ENCODE data around the gene GDF10. TPM values are rescaled to one million over a fixed set of nuclear protein-coding genes. Genes with fewer than 3 reads are reported as not detected.

GDF10 gene
- total RNA-seq, 2 experiments from 2014 or later = 0.30 to 0.32 TPM

DNA sequence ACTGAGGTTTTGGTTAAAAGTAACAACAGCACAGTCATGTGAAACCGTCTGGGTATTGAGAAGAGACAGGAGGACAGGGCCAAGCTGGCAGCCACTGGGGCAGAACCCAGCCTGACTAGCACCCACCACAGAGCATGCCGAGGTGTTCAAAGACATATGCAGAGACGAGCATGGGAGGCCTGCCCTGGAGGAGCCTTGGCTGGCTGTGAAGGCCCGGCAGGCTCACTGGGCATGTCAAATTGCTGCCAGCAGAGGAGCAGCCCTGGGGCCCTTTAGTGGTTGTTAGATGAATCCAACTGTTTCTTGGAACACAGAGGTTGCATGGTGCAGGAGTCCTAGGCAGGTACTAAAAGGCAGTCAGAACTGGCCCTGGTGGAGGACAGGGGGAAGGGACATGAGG, 17.3 kb downstream of the GDF10 start:
- H3K4me3 Mint-ChIP-seq = no peak overlapping the region
- H3K27ac Mint-ChIP-seq = no peak overlapping the region
- H3K9me3 Mint-ChIP-seq (ENCODE audit: low read depth) = no peaks in the 10 kb centered on the region
- ChIA-PET POLR2A (no interaction called here), CTCF (interaction anchor here (0.6 kb wide), 1 partner anchor 293 kb away, joined by 3 read pairs; no protein-coding TSS in a partner anchor)
- ATAC-seq (no peak), DNase-seq (no peak)
- intact Hi-C loops (cut with DNase I, micrococcal nuclease) = no loop called here
- H3K27me3 Mint-ChIP-seq = no peaks in the 10 kb centered on the region
- peaks cover under 1% of the 10 kb centered on the region for H3K4me1 Mint-ChIP-seq
- H3K36me3 Mint-ChIP-seq (ENCODE audit: low read depth) = no peaks in the 10 kb centered on the region

DNA sequence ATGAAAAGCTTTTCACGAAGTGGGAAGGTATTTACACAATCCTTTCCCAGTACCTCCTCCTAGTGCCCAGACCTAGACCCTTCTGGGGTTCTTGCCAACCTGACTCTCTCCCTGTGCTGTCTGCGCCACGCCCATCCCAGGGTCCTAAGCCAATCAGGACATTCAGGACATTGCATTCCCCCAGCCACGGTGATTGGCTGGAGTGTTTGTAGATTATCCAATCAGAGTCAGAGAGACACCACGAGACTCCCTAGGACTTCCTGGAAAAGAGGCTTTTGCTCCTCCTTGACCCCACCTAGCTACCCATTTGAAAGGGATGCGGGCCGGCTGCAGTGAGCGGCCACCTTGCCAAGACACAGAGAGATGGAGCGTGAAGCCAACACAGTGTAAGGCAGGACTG, 18.7 kb downstream of the GDF10 start:
- H3K9me3 Mint-ChIP-seq (ENCODE audit: low read depth) = no peaks in the 10 kb centered on the region
- no peak overlapping the region for H3K4me3 Mint-ChIP-seq
- ATAC-seq (no peak), DNase-seq (no peak)
- ChIA-PET CTCF (interaction anchor here (0.8 to 1.2 kb wide), 2 partner anchors 292 to 294 kb away, joined by 3 to 4 read pairs; no protein-coding TSS in a partner anchor), POLR2A (no interaction called here)
- intact Hi-C loops (cut with DNase I, micrococcal nuclease) = no loop called here
- no peak overlapping the region for H3K27ac Mint-ChIP-seq
- H3K27me3 Mint-ChIP-seq = no peaks in the 10 kb centered on the region
- H3K36me3 Mint-ChIP-seq (ENCODE audit: low read depth) = no peaks in the 10 kb centered on the region
- no peaks in the 10 kb centered on the region for H3K4me1 Mint-ChIP-seq

DNA sequence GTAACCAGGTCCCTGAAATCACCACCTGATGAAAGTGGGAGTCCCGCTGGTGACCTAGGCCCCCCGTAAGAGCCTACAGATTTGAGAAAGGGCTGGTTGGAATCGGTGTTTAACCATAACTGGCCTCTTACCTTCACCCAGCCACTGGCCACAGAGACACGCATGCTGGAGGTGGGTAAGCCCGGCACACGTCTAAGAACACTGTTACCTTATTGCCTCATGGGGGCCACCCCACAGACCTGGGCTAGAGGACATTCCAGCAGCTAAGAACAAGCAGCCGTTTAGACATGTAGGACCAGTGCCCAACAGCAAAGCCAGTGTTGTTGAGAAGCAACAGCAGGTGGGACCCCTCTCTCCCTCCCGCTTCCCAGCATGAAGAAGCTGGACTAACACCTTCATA, 19.8 kb downstream of the GDF10 start:
- no peak overlapping the region for H3K4me3 Mint-ChIP-seq
- H3K27ac Mint-ChIP-seq = no peak overlapping the region
- H3K36me3 Mint-ChIP-seq (ENCODE audit: low read depth) = no peaks in the 10 kb centered on the region
- CTCF ChIA-PET = interaction anchor here (1.2 to 2.3 kb wide), 3 partner anchors 8 to 295 kb away, joined by 3 to 6 read pairs (median 3); partner anchors contain the start of gene RBP3
- ATAC-seq (no peak), DNase-seq (no peak)
- no peaks in the 10 kb centered on the region for H3K27me3 Mint-ChIP-seq
- H3K9me3 Mint-ChIP-seq (ENCODE audit: low read depth) = no peaks in the 10 kb centered on the region
- intact Hi-C loops (cut with DNase I, micrococcal nuclease) = no loop called here
- POLR2A ChIA-PET = no interaction called here
- H3K4me1 Mint-ChIP-seq = no peaks in the 10 kb centered on the region

DNA sequence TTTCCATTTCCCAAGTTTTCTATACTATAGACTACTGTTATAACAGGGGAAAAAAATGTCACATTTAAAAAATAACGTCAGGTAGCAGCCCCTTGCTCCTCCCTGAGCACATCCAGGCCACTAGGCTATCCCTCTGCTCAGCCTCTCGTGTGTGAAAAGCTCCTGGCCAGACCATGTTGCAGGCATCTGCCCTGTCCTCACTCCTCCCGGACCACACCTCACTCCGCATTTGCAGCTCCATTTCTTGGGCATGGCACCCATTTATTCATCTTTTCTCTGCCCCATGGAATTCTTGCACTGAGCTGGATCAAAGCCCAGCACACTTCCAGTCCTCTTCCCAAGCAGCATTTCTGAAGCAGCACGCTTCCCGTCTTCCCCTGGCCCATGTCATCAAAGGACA, 20.8 kb downstream of the GDF10 start:
- ChIA-PET CTCF (interaction anchor here (0.7 to 2.3 kb wide), 3 partner anchors 9 to 21 kb away, joined by 3 to 6 read pairs (median 4); partner anchors contain the start of gene GDF10), POLR2A (no interaction called here)
- no peak for ATAC-seq
- Mint-ChIP-seq H3K9me3 (ENCODE audit: low read depth) (no peaks in the 10 kb centered on the region), H3K36me3 (ENCODE audit: low read depth) (no peaks in the 10 kb centered on the region), H3K27ac (no peak overlapping the region), H3K4me1 (no peaks in the 10 kb centered on the region), H3K4me3 (no peak overlapping the region), H3K27me3 (no peaks in the 10 kb centered on the region)
- intact Hi-C loops (cut with DNase I, micrococcal nuclease) = no loop called here
- no peak for DNase-seq

DNA sequence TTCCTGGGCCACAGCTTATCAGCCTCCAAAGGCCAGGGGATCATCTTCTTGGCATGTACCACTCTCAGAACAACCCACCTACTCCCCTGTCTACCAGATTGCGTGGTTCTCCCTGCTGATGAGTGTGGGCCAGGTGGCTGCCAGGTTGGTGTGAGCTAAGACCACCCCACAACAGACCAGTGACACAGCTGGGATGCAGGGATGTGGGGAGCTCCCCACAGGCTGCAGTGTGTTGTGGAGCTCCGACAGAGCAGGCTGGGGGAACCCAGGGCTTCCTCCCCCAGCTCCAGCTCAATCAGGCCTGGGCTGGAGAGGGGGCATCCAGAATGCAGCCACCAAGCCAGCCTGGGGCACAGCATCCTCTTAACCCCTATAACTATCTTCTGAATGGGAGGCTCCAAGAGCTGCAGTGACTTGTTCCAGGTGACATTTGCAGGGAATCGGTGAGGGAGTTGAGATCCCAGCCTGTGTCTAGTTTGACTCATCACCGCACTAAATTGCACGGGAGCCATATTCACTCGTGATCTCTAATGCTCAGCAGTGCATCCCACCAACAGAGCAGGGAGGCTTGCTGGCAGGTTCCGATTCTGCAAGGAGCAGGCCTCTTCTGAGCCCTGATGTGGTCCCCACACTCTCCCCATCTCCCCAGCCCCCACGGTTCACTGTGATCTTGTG, 21.7 kb downstream of the GDF10 start:
- CTCF ChIA-PET = interaction anchor here (0.7 to 2.3 kb wide), 3 partner anchors 10 to 22 kb away, joined by 3 to 6 read pairs (median 4); partner anchors contain the start of gene GDF10
- ATAC-seq (no peak), DNase-seq (no peak)
- Mint-ChIP-seq H3K4me3 (no peak overlapping the region), H3K27ac (no peak overlapping the region), H3K9me3 (ENCODE audit: low read depth) (no peaks in the 10 kb centered on the region), H3K4me1 (no peaks in the 10 kb centered on the region), H3K36me3 (ENCODE audit: low read depth) (no peaks in the 10 kb centered on the region), H3K27me3 (no peaks in the 10 kb centered on the region)
- POLR2A ChIA-PET = no interaction called here
- intact Hi-C loops (cut with DNase I, micrococcal nuclease) = no loop called here

DNA sequence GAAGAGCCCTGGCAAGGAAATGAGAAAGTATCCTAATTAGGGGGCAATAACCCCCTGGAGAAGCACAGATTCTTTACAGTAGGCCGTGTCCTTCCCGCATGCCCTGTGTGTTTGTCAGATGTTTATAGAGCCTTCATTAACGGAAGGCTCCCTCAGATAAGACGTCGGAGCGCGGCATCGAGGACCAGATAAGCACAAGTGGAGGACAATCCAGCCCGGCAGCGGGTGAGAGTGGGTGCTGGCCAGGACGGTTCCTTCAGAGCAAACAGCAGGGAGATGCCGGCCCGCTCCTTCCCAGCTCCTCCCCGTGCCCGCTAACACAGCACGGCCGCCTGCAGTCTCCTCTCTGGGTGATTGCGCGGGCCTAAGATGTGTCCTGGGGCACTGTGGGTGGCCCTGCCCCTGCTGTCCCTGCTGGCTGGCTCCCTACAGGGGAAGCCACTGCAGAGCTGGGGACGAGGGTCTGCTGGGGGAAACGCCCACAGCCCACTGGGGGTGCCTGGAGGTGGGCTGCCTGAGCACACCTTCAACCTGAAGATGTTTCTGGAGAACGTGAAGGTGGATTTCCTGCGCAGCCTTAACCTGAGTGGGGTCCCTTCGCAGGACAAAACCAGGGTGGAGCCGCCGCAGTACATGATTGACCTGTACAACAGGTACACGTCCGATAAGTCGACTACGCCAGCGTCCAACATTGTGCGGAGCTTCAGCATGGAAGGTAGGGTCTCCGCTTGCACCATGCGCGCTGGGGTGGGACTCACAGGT, 22.5 kb downstream of the GDF10 start, which contains the start of gene GDF2:
TSS of gene GDF2 (plus strand) at position 155 of the 762 bp plus-strand sequence. CDS start at position 370, 215 bp downstream.
- intact Hi-C loops (cut with DNase I, micrococcal nuclease) = no loop called here
- CTCF ChIA-PET = interaction anchor here (0.8 to 1.4 kb wide), 2 partner anchors 10 to 15 kb away, joined by 4 to 6 read pairs; no protein-coding TSS in a partner anchor
- Mint-ChIP-seq H3K36me3 (ENCODE audit: low read depth) (no peaks in the 10 kb centered on the region), H3K27ac (no peak within 1 kb of the TSS), H3K4me1 (no peaks in the 10 kb centered on the region), H3K27me3 (no peaks in the 10 kb centered on the region), H3K4me3 (no peak within 1 kb of the TSS), H3K9me3 (ENCODE audit: low read depth) (no peaks in the 10 kb centered on the region)
- no peak for ATAC-seq
- POLR2A ChIA-PET = no interaction called here
- DNase-seq = no peak

DNA sequence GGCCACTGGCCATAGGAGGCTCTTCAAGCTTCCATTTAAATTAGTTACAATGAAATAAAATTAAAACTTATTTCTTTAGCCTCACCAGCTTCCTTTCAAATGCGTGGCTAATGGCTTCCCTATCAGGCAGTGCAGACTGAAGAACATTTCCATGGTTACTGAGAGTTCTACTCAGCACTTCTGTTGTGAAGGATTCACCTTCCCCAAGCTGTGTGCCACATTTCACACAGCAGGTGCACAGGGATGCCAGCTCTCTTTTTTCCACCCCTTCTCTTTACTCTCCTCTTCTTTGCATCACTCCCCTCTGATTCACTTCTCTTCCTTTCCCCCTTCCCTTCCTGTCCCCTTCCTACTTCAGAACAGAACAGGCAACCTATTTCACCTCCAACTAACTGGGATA, 23.1 kb downstream of the GDF10 start:
- CTCF ChIA-PET = interaction anchor here (0.8 to 1.4 kb wide), 2 partner anchors 11 to 15 kb away, joined by 4 to 6 read pairs; no protein-coding TSS in a partner anchor
- ATAC-seq = no peak
- intact Hi-C loops (cut with DNase I, micrococcal nuclease) = no loop called here
- no peaks in the 10 kb centered on the region for H3K27me3 Mint-ChIP-seq
- H3K4me3 Mint-ChIP-seq = no peak overlapping the region
- H3K9me3 Mint-ChIP-seq (ENCODE audit: low read depth) = no peaks in the 10 kb centered on the region
- POLR2A ChIA-PET = no interaction called here
- no peaks in the 10 kb centered on the region for H3K4me1 Mint-ChIP-seq
- no peak overlapping the region for H3K27ac Mint-ChIP-seq
- no peak for DNase-seq
- H3K36me3 Mint-ChIP-seq (ENCODE audit: low read depth) = no peaks in the 10 kb centered on the region

GRCh38 chr10:47323636-47324296, 23.8 kb downstream of the GDF10 start:
- H3K27ac Mint-ChIP-seq = no peak overlapping the region
- ChIA-PET CTCF (interaction anchor here (0.6 to 1.4 kb wide), 5 partner anchors 10 to 331 kb away, joined by 3 to 4 read pairs (median 3); no protein-coding TSS in a partner anchor), POLR2A (no interaction called here)
- no peaks in the 10 kb centered on the region for H3K9me3 Mint-ChIP-seq (ENCODE audit: low read depth)
- H3K36me3 Mint-ChIP-seq (ENCODE audit: low read depth) = no peaks in the 10 kb centered on the region
- DNase-seq (no peak), ATAC-seq (no peak)
- H3K27me3 Mint-ChIP-seq = no peaks in the 10 kb centered on the region
- H3K4me1 Mint-ChIP-seq = no peaks in the 10 kb centered on the region
- H3K4me3 Mint-ChIP-seq = no peak overlapping the region
- intact Hi-C loops (cut with DNase I, micrococcal nuclease) = no loop called here

- intact Hi-C loops (cut with DNase I, micrococcal nuclease) = no loop called here
- DNase-seq (no peak), ATAC-seq (no peak)
- no peak overlapping the region for H3K4me3 Mint-ChIP-seq
- POLR2A ChIA-PET = no interaction called here
- no peaks in the 10 kb centered on the region for H3K4me1 Mint-ChIP-seq
- H3K36me3 Mint-ChIP-seq (ENCODE audit: low read depth) = no peaks in the 10 kb centered on the region
- CTCF ChIA-PET = no interaction called here
- H3K27me3 Mint-ChIP-seq = no peaks in the 10 kb centered on the region
- H3K9me3 Mint-ChIP-seq (ENCODE audit: low read depth) = no peaks in the 10 kb centered on the region
- no peak overlapping the region for H3K27ac Mint-ChIP-seq
These were observed 25.6 kb downstream of the GDF10 start for GRCh38 chr10:47325303-47326291.

GRCh38 chr10:47326306-47326926, 26.4 kb downstream of the GDF10 start:
- ChIA-PET CTCF (interaction anchor here (0.5 kb wide), 1 partner anchor 35 kb away, joined by 3 read pairs; no protein-coding TSS in a partner anchor), POLR2A (no interaction called here)
- no peak for DNase-seq
- intact Hi-C loops (cut with DNase I, micrococcal nuclease) = no loop called here
- Mint-ChIP-seq H3K27ac (no peak overlapping the region), H3K4me1 (no peaks in the 10 kb centered on the region), H3K27me3 (no peaks in the 10 kb centered on the region), H3K9me3 (ENCODE audit: low read depth) (no peaks in the 10 kb centered on the region), H3K4me3 (no peak overlapping the region), H3K36me3 (ENCODE audit: low read depth) (no peaks in the 10 kb centered on the region)
- ATAC-seq = no peak

All from activated CD4-positive, alpha-beta T cell treated with anti-CD3 and anti-CD28 coated beads for 36 hours (primary cell).